Measurements from ENCODE around the gene RNASE4.

GRCh38 chr14:20732979-20733635 is 48.7 kb downstream of the RNASE4 start:
- TF ChIP-seq CTCF (conservative IDR thresholded peaks at IDR 0.05; ENCODE audit: low read length) (no peak), EZH2phosphoT487 (IDR thresholded peaks at IDR 0.05; ENCODE audit: borderline replicate concordance) (no peak)
